ENCODE results near the gene NFATC4. TPM values are rescaled to one million over a fixed set of nuclear protein-coding genes. Genes with fewer than 3 reads are reported as not detected.
"Not testable (repeated sequence)": the region's sequence is repeated elsewhere in the genome, so short reads cannot be mapped to it uniquely, and the experiment has no call there.

The NFATC4 gene
- total RNA-seq, 1 experiment from 2014 or later, result 15.1 TPM

DNA sequence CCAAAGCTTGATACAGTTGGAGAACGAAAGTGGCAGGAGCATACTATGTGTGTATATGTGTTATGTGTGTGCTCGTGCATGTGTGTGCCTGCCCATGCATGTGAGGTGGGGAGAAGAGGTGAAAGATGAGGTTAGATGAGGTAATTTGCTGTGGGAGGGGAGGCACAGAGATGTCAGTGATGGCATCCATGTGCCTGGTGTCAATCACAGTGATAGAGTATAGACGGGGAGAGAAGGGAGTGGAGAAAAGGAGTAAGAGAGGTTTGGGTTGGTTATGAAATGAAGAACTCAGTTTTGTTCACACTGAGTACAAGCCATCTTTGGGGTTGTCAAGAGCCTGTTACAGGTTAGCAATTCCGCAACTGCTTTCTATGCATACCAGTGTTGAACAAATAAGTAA lies 16.2 kb downstream of the NFATC4 start:
- no TSS peak for BruUV-seq (replicated peaks)
- ChIA-PET POLR2A (ENCODE audit: unreplicated experiment) (no interaction called here), CTCF (no interaction called here)
- Histone ChIP-seq H4K20me1 (ENCODE audit: low read length) (no peaks in the 10 kb centered on the region), H3F3A (ENCODE audit: low read length, unreplicated experiment) (no peaks in the 10 kb centered on the region), H3K9me2 (replicated peaks; ENCODE audit: low read length) (no peaks in the 10 kb centered on the region), H3K9ac (ENCODE audit: low read length) (no peak overlapping the region), H3K9me3 (ENCODE audit: low read length) (no peaks in the 10 kb centered on the region), H3K36me3 (ENCODE audit: low read depth, low read length) (no peaks in the 10 kb centered on the region), H3K27me3 (ENCODE audit: low read length) (no peaks in the 10 kb centered on the region), H3K27ac (ENCODE audit: low read length) (no peak overlapping the region), H2AFZ (ENCODE audit: low read length) (no peak overlapping the region), H3K4me3 (ENCODE audit: low read length) (no peak overlapping the region), H3K4me1 (ENCODE audit: insufficient read depth, low read length) (no peaks in the 10 kb centered on the region), H3K79me2 (ENCODE audit: low read length) (no peaks in the 10 kb centered on the region), H3K4me2 (ENCODE audit: low read length) (no peak overlapping the region)
- intact Hi-C loops (cut with micrococcal nuclease), result no loop called here
- DNase-seq (no peak), ATAC-seq (no peak)
- no peak for TF ChIP-seq EZH2 (IDR thresholded peaks at IDR 0.05; ENCODE audit: low read length, unreplicated experiment)

DNA sequence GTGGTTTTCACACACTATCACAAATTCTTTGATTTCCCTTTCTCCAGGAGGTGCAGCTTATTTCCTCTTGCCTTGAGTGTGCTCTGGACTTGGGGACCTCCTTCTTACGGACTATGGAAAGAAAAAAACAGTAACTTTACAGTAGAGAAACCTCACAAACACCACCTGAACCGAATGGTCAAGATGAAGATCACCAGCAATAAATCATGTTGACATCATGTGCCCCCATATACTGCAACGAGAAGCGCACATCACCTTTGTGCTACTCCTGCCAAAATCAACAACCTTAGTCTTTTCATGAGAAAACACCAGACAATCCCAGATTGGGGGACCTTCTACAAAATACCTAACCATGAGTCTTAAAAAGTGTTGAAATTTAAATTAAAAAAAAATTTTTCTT lies 17.5 kb downstream of the NFATC4 start:
- H4K20me1 ChIP-seq (ENCODE audit: low read length), result no peaks in the 10 kb centered on the region
- no peak overlapping the region for H2AFZ ChIP-seq (ENCODE audit: low read length)
- no peaks in the 10 kb centered on the region for H3K27me3 ChIP-seq (ENCODE audit: low read length)
- DNase-seq (no peak), ATAC-seq (no peak)
- no peak overlapping the region for H3K4me3 ChIP-seq (ENCODE audit: low read length)
- no peak overlapping the region for H3K27ac ChIP-seq (ENCODE audit: low read length)
- no peak overlapping the region for H3K4me2 ChIP-seq (ENCODE audit: low read length)
- TF ChIP-seq EZH2phosphoT487 (IDR thresholded peaks at IDR 0.05; ENCODE audit: borderline replicate concordance, low read length), result no peak
- TF ChIP-seq, protein P1, sequence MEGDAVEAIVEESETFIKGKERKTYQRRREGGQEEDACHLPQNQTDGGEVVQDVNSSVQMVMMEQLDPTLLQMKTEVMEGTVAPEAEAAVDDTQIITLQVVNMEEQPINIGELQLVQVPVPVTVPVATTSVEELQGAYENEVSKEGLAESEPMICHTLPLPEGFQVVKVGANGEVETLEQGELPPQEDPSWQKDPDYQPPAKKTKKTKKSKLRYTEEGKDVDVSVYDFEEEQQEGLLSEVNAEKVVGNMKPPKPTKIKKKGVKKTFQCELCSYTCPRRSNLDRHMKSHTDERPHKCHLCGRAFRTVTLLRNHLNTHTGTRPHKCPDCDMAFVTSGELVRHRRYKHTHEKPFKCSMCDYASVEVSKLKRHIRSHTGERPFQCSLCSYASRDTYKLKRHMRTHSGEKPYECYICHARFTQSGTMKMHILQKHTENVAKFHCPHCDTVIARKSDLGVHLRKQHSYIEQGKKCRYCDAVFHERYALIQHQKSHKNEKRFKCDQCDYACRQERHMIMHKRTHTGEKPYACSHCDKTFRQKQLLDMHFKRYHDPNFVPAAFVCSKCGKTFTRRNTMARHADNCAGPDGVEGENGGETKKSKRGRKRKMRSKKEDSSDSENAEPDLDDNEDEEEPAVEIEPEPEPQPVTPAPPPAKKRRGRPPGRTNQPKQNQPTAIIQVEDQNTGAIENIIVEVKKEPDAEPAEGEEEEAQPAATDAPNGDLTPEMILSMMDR (conservative IDR thresholded peaks at IDR 0.05; ENCODE audit: low read depth, low read length), result no peak
- no peak for TF ChIP-seq EZH2 (IDR thresholded peaks at IDR 0.05; ENCODE audit: low read length, unreplicated experiment)
- H3F3A ChIP-seq (ENCODE audit: low read length, unreplicated experiment), result no peaks in the 10 kb centered on the region
- no TSS peak for BruUV-seq (replicated peaks)
- H3K79me2 ChIP-seq (ENCODE audit: low read length), result no peaks in the 10 kb centered on the region
- H3K9me2 ChIP-seq (replicated peaks; ENCODE audit: low read length), result no peaks in the 10 kb centered on the region
- no peaks in the 10 kb centered on the region for H3K36me3 ChIP-seq (ENCODE audit: low read depth, low read length)
- no peak overlapping the region for H3K9ac ChIP-seq (ENCODE audit: low read length)
- H3K9me3 ChIP-seq (ENCODE audit: low read length), result no peaks in the 10 kb centered on the region
- no peaks in the 10 kb centered on the region for H3K4me1 ChIP-seq (ENCODE audit: insufficient read depth, low read length)
- POLR2A ChIA-PET (ENCODE audit: unreplicated experiment), result no interaction called here
- intact Hi-C loops (cut with micrococcal nuclease), result no loop called here
- CTCF ChIA-PET, result no interaction called here

DNA sequence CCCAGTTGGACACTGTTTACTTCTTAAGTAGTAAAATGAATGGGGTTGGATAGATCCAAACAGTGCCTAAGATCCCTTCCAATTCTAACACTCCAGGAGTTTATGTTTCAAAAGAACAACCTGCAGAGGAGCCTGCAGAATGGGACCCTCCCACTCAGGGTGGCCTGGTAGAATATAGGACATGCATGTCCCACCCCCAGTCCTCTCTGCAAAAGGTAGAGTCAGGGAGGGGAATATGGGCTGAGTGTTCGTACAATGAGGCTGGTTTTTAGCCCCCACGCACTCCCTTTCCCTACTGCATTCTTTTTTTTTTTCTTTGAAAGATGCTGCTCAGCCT lies 19.0 kb downstream of the NFATC4 start:
- CTCF ChIA-PET, result no interaction called here
- BruUV-seq (replicated peaks), result no TSS peak
- intact Hi-C loops (cut with micrococcal nuclease), result no loop called here

DNA sequence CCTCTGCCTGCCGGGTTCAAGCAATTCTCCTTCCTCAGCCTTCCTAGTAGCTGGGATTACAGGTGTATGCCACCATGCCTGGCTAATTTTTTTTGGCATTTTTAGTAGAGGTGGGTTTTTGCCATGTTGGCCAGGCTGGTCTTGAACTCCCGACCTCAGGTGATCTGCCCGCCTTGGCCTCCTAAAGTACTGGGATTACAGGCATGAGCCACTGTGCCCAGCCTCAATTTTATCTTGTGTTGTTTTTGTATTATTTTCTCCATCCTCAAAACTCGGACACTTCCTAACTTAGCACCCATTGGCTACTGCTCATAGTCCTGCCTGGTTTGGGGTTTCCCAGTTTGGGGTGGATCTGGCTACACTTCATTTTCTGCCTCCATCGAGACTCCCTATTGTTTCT lies 19.6 kb downstream of the NFATC4 start:
- DNase-seq; H3K9me2 ChIP-seq (replicated peaks; ENCODE audit: low read length); H2AFZ ChIP-seq (ENCODE audit: low read length); H3K4me2 ChIP-seq (ENCODE audit: low read length); H3K4me3 ChIP-seq (ENCODE audit: low read length); H3K27ac ChIP-seq (ENCODE audit: low read length); ATAC-seq; H3F3A ChIP-seq (ENCODE audit: low read length, unreplicated experiment); CTCF ChIA-PET; POLR2A ChIA-PET (ENCODE audit: unreplicated experiment); BruUV-seq (replicated peaks); intact Hi-C loops (cut with micrococcal nuclease); H3K9me3 ChIP-seq (ENCODE audit: low read length); H3K27me3 ChIP-seq (ENCODE audit: low read length); H3K9ac ChIP-seq (ENCODE audit: low read length); H3K79me2 ChIP-seq (ENCODE audit: low read length); H3K36me3 ChIP-seq (ENCODE audit: low read depth, low read length); H4K20me1 ChIP-seq (ENCODE audit: low read length): not testable (repeated sequence)
- H3K4me1 ChIP-seq (ENCODE audit: insufficient read depth, low read length), result peaks cover 11% of the 10 kb centered on the region

More for the DNA sequence above, 19.0 kb downstream of the NFATC4 start:
- POLR2A ChIA-PET (ENCODE audit: unreplicated experiment), result no interaction called here
- H3K9ac ChIP-seq (ENCODE audit: low read length), result no peak overlapping the region
- no peak overlapping the region for H3K27ac ChIP-seq (ENCODE audit: low read length)
- no peak overlapping the region for H3K4me2 ChIP-seq (ENCODE audit: low read length)
- no peak overlapping the region for H3K4me3 ChIP-seq (ENCODE audit: low read length)
- no peak for DNase-seq
- H4K20me1 ChIP-seq (ENCODE audit: low read length), result no peaks in the 10 kb centered on the region
- no peaks in the 10 kb centered on the region for H3K79me2 ChIP-seq (ENCODE audit: low read length)
- TF ChIP-seq EZH2 (IDR thresholded peaks at IDR 0.05; ENCODE audit: low read length, unreplicated experiment) (no peak), EZH2phosphoT487 (IDR thresholded peaks at IDR 0.05; ENCODE audit: borderline replicate concordance, low read length) (no peak)
- TF ChIP-seq, protein P1 (conservative IDR thresholded peaks at IDR 0.05; ENCODE audit: low read depth, low read length), result no peak
- no peaks in the 10 kb centered on the region for H3F3A ChIP-seq (ENCODE audit: low read length, unreplicated experiment)
- H3K9me2 ChIP-seq (replicated peaks; ENCODE audit: low read length), result no peaks in the 10 kb centered on the region
- no peaks in the 10 kb centered on the region for H3K9me3 ChIP-seq (ENCODE audit: low read length)
- H2AFZ ChIP-seq (ENCODE audit: low read length), result no peak overlapping the region
- H3K36me3 ChIP-seq (ENCODE audit: low read depth, low read length), result no peaks in the 10 kb centered on the region
- no peak for ATAC-seq
- H3K27me3 ChIP-seq (ENCODE audit: low read length), result no peaks in the 10 kb centered on the region
- peaks cover 8% of the 10 kb centered on the region for H3K4me1 ChIP-seq (ENCODE audit: insufficient read depth, low read length)
